HG02884 (cell line): Measurements from ENCODE around the gene BRF1.
"Not testable (repeated sequence)": the region's sequence is repeated elsewhere in the genome, so short reads cannot be mapped to it uniquely, and the experiment has no call there.

Experiments
- ATAC-seq: cut with Tn5 transposase; IDR thresholded peaks from one replicate; pipeline ENCODE4 v1.9.1; 2021; ENCODE audit warnings: mild to moderate bottlenecking, moderate library complexity; ENCODE audit not compliant: unreplicated experiment

The BRF1 gene

DNA sequence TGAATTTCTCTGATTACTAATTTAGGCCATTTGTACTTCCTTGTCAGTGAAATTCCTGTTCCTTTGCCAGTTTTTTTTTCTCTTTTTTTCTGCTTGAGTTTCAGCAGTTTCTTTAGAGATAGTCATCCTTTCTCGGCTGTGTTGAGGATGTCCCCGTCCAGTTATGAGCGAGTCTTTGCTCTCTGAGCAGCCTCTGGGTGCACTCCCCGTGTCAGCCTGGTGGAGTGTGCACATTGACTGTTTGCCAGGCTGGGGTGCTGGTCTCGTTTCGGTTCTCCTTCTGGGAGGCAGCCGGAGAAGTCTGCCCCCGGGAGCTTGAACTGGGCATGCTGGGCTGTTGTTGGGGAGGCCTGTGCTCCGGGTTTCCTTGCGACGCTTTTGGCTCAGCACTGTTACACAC is 16.7 kb upstream of the BRF1 start:
- ATAC-seq, result no peak

DNA sequence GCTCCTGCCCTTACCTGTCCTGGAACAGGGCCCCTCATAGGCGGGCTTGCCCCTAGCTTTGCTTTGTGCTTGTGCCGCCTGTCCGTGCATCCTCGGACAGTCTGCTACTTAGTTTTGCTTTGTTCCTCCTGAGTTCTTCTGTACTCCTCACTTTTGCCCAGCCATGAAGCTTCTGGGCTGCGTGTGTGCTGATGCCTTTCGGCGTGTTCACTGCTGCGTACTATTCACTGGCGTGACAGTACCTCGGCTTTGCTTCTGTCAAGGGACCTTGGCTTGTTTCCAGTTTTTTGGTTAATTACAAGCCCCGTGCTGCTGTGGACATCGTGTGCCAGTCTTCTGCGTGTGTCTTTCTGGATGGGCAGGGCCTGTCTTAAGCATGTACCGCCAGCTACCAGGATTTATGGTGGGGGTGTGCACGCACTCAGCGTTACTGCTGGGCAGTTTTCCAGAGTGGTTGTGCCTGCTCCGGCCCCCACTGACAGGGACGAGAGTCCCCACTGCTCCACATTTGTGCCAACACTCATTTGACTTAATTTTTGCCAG is 16.2 kb upstream of the BRF1 start:
- ATAC-seq, result no peak

DNA sequence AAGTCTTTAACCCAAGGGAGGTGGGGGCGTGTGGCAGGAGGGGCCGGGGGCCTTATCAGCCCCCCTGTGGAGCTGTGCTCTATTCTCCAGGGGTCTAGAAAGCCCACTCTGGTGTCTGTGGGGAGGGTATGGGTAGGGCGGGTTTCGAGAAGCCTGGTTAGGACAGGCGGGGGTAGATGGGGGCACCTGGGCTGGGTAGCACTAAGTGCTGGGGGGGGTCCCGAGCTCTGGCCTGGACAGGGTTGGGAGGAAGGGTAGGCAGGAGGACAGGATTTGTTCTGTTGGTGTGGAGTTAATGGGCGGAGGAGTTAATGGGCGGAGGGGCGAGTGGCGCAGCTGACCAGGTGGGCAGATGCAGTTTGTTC is 15.8 kb upstream of the BRF1 start:
- no peak for ATAC-seq

DNA sequence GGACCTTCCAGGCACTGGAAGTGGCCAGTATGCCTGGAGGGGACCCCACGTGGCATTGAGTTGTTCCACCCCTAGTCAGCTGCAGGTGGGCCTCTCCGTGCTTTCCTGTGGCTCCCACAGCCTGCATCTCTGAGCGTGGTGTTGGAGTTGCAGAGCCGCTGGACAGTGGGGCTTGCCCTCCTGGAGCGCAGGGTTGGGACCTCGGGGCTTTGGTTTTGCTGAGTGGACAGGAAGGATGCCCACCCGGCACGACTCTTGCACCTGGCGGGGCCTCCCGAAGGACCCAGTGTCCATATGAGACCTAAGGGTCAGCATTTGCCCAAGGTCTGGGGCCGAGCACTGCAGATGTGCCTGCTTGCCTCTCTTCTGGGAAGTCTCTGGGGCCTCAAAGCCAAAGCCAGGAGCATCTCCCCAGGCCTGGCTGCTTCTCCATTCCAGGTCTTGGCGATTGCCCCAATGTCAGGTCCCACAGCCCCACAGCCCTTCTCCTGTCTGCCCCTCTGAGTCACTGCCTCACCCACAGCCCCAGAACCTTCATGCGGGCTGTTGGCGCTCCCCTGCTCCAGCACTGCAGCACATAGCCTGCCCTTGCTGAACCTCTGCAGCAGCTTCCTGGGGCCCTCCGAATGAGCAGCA is 15.3 kb upstream of the BRF1 start:
- ATAC-seq, result no peak

DNA sequence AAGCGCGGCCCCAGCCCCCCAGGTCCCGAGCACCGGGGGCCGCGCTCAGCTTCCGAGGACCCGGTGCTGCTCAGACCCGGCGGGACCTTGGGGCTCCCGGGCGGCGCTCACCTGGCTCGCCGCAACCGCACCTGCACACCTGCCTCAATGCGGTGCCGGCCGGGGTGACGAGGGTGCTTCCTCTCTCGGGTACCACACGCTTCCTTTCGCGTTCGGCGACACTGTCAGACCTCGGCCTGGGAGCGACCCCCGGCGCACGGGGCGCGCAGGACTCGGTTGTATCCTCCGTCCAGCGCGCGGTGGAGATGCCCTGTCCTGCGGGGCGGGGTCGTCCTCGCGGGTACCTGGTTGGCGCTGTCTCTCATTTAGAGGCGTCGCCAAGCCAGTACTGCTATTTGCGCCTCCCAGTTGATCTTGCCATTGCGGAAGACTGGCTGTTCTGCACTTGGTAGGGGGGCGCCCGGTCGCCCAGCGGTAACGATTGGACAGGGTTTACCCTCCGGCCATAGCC is 14.5 kb upstream of the BRF1 start:
- peak; percentile 22 for ATAC-seq

DNA sequence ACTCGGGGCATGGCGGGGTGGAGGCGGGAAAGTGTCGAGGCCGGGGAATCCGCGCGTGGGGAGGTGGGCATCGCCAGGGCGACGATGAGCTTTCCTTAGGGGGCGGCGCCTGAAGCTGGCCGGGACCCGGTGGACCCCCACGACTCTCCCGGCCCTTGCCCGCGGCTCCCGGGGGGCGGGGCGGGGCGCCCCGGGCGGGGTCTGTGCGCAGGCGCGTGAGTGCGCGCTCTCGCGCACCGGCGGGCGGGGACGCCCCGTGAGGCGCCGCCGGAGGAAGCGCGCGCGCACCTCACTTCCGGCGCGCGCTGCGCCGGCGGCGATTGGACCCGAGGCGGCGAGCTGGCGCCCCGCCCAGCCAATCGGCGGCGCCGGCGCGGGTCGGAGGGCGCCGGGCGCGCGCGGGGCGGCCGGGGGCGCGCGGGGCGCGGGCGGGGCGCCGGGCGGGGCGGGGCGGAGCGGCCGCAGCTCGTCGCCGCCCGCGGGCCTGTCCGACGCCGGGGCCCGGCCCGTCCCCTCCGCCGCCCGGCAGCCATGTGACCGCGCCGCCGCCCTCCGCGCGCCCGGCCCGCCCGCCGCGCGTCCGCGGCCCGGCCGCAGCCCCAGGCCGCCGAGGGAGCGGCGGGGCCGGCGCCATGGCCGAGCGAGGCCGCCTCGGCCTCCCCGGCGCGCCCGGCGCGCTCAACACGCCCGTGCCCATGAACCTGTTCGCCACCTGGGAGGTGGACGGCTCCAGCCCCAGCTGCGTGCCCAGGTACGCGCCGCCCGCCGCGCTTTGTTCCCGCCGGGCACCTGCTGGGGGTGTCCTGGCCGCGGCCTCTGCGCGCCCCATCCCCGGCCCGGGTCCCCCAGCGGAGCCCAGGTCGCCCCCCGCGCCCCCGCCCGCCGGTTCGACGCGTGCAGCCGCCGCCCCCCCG is 13.7 kb upstream of the BRF1 start, which contains the start of gene PACS2:
PACS2 (plus strand) TSS at position 462 of the 914 bp plus-strand sequence; CDS start at position 633, 171 bp downstream.
- peak; percentile 59 for ATAC-seq

DNA sequence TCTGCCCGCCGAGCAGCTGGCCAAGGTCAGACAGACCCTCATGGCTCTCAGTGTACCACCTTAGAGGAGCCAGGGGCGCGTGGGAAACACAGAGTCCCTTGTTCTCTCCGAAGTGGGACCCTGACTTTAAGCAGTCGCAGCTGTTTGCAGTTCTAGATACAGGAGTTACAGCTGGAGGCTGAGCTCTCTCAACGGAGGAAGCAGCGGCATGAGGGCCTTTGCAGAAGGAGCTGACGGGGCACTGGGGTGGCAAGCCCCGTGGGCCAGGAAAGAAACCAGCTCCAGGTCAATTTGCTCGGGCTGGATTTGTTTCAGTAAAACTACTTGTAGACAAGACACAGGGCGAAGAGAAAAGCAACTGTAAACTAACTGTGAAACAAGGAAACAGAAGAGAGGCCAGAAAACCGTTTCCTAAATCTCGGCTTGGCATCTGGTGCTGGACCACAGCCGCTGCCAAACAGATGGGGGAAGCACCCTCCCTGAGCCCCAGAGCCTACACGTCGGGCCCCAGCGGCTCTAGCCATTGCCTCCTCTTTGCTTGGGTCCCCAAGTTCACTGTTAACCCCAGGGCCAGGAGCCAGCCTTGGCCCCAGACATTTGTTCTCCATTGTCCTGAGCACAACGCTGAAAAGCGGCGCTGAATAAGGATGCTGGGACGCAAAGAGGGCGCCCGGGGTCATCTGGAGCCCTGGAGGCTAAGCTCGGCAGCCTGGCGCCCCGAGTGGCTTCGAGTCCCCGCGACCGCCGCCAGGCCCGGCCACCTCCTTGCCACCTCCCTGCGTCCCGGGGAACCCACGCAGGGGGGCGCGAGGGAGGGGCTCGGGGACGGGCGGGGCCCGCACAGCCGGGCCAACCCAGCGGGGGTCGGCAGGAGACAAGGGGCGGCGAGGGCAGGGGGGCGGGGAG is 12.8 kb upstream of the BRF1 start:
- peak; percentile 12 for ATAC-seq

DNA sequence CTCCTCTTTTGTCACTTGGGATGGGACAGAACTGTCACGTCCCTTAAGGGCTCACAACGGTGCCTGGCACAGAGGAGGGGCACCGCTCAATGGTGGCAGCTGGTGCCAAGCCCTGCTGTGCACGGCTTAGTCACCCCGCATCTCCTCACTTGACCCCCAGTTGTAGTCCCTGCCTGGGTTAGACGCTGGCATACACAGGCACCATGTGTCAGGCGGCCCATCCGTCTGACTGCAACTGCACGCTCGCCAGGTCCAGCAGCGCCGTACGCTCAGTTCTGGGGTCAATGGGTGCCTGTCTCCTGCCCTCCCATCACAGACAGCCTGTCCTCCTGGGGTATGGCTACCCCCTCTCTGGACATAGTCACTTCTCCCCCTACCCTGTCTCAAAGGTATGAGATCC is 12.2 kb upstream of the BRF1 start:
- no peak for ATAC-seq

DNA sequence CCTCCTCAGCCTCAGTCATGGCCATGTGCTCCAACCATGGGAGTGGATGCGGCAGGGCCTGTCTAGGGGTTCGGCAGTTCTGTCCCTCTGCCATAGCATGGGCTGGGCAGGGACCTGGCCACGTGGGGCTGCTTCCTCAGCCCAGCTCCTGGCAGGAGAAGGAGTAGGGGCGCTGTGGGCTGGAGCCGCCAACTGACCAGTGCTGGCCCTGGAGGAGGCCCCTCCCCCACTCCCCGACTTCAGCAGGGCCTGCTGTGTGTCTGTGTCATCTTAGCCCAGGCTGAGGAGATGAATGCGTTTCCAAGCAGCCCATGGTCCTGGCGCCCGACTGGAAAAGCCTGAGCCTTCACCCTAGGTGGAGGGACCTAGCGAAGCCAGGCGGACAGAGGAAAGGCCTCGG is 11.0 kb upstream of the BRF1 start:
- no peak for ATAC-seq

DNA sequence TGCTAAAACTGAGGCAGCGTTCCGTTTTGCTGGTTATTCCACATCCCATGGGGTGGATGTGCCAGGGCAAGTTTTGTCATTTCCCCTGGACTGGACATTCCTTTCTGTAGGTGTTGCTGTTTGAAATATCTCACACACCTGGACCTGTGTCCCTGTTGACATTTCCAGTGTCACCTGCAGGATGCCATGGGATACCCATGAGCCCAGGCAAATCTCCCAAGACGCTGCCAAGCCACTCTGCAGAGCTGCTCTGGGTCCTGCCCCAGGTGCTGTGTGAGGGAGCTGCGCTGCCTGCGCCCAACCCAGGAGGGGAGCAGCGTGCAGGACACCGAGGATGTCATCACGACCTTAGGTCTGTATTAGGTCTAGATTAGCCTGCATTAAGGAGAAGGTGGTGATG is 8.6 kb upstream of the BRF1 start:
- no peak for ATAC-seq

DNA sequence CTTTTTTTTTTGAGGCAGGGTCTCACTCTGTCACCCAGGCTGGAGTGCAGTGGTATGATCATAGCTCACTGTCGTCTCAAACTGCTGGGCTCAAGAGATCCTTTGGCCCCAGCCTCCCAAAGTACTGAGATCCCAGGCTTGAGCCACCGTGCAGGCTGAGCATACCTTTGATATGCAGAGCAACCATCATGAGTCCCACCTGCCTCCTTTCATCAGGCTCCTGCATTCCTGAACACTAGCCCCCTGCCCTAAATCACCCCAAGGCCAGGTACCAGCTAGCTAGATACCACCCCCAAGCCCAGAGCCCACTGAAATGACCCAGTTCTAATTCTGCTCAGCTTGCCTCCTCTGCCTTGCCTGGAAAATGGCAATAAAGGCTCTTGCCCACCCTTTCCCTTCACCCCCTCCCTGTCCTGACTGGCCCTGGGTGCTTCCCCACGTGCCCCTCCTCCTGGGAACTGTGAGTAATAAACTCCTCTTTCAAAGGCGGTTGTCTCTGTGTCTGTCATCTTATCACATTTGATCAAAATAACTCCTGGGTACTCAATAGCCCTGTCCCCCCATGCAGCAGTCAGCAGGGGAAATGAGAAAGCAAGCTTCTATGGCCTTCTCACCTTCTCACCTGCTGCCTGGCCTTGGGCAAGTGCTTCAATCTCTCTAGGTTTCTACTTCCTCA is 6.4 kb upstream of the BRF1 start:
- no peak for ATAC-seq

DNA sequence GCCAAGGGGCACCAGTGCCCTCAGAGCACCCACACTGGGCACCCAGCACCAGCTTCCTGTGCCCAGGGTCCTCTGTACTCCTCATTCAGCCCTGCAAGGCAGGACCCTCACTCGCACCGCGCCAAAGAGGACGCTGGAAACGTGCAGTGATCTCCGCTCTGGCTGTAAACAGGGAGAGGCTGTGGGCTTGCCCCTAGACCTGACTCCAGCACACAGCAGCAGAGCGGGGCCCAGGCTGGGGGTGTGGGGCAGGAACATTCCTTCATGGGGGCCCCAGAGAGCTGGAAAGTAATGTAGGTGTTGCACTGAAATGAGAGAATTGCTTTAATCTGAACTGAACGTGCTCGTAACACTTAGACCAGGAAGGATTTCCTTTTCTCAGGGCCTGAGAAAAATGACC is 5.0 kb upstream of the BRF1 start:
- no peak for ATAC-seq

DNA sequence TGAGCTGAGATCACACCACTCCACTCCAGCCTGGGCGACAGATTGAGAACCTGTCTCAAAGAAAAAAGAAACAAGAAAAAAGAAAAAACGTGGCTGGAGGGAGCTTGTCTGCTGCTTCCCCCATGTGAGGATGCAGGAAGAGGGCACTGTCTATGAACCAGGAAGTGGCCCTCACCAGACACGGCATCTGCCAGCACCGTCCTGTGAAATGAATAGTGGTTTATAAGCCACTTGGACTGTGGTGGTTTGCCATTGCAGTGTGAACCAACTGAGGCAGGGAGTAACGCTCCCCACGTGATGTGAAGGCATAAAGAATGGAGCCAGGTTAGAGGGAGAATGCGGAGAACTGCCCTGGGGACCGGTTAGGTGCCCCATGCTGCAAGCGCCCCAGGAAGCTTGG is 4.5 kb upstream of the BRF1 start:
- ATAC-seq, result no peak

DNA sequence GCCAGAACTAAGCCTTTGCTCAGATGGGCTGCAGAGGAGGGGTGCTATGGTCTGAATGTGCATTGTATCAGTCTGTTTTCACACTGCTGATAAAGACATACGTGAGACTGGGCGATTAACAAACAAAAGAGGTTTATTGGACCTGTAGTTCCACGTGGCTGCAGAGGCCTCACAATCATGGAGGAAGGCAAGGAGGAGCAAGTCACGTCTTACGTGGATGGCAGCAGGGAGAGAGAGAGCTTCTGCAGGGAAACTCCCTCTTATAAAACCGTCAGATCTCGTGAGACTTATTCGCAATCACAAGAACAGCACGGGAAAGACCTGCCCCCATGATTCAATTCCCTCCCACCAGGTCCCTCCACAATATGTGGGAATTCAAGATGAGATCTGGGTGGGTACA is 3.8 kb upstream of the BRF1 start:
- ATAC-seq, result no peak

DNA sequence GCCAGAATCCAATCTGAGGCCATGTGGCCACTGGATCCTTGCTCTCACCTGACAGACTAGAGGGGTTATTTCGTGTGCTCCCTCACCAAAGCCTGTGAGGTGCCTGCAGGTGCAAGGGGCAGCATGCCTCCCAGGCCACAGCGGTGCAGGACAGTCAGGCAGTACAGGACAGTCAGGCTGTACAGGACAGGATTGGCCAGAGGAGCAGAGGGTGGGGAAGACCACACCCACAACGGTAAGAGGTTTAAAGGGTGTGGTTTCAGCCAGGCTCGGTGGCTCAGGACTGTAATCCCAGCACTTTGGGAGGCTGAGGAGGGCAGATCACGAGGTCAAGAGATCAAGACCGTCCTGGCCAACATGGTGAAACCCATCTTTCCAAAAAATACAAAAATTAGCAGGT is 3.1 kb upstream of the BRF1 start:
- ATAC-seq, result no peak

DNA sequence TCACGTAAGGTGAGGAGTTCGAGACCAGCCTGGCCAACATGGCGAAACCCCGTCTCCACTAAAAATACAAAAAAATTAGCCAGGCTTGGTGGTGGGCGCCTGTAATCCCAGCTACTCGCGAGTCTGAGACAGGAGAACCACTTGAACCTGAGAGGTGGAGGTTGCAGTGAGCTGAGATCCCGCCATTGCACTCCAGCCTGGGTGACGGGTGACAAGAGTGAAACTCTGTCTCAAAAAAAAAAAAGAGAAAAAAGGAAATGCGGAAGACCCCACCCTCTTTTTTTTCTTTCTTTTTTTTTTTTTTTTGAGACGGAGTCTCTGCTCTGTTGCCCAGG is 1.1 kb upstream of the BRF1 start:
- ATAC-seq, result not testable (repeated sequence)

DNA sequence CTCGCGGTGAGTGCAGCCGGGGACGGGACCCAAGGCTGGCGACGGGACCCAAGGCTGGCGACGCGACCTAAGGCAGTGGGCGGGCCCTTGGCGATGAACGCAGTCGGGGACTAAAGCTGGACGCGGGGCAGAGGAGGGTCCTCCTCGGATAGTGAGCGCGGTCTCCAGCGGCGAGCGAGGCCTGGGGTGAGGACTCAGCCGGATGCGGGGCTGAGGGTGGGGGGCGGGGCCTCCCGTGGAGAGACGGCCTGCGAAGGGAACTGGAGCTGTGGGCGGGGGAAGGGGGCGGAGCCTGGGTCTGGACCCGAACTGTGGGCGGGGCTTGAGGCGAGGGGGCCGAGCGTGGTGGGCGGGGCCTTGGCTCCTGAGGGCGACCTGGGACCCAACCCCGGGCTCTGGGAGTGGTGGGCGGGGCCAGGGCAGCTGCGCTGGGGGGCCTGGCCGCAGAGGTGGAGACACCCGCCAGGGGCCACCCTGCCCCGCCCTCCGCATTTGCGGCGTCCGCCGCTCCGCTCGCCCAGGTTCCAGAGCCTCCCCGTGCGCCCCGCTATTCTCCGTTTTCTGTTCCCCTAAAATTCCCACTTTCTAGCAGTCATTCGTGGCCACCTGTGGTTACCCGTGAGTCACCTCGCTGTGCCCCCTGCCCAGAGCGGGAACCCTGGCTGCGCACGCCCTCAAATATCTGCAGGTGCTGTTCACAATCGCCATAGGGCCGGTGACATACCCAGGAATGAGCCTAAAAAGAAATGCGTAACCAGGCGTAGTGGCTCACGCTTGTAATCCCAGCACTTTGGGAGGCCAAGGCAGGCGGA is 508 bp upstream of the BRF1 start:
- ATAC-seq, result peak; percentile 47

DNA sequence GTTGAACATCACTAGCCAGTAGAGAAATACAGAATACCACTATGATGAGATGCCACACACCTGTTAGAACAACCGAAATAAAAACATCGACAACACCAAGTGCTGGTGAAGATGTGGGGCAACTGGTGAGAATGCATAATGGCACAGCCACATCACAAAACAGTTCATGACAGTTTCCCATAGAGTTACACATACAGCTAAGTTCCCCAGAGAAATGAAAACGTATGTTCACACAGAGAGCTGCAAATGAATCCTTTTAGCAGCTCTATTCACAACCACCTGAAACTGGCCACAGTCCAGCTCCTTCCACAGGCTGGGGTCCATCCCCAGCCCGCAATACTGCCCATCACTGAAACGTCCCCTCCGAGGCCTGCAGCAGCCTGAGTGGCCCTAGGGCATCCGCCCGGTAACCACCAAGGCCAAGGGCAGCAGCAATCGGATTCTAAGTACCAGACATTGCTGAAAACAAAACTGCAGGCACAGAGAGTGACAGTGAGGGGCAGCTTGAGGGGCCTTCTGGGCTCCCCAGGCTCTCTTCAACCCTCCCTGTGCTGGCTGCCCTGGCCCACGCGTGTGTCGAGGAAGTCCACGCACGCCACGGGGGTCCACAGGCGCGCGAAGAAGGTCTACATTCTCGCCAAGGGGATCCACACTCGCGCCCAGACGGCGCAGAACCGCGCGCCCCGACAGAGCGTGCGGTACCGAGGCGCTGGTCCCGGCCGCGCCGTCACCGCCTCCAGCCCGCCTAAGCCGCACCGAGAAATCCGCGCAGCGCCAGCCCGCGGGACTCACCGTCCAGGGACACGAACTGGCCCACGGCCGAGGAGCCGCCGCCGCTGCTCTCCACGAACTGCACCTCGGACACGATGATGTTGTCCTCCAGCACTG is 903 bp downstream of the BRF1 start:
- ATAC-seq, result peak; percentile 17

DNA sequence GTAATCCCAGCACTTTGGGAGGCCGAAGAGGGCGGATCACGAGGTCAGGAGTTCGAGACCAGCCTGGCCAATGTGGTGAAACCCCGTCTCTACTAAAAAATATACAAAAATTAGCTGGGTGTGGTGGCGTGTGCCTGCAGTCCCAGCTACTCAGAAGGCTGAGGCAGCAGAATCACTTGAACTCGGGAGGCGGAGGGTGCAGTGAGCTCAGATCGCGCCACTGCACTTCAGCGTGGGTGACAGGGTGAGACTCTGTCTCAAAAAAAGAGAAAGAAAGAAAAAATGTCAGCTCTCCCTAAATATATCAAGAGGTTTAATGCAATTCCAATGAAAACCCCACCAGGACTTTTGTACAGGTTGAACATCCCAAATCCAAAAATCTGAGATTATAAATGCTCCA is 3.5 kb downstream of the BRF1 start:
- ATAC-seq, result not testable (repeated sequence)
